ENCODE data around the gene GTF2A1.

GRCh38 chr14:81166121-81166520 lies 54.6 kb downstream of the GTF2A1 start:
- TF ChIP-seq POLR2A (IDR thresholded peaks at IDR 0.05): no peak
- TF ChIP-seq, protein P1, sequence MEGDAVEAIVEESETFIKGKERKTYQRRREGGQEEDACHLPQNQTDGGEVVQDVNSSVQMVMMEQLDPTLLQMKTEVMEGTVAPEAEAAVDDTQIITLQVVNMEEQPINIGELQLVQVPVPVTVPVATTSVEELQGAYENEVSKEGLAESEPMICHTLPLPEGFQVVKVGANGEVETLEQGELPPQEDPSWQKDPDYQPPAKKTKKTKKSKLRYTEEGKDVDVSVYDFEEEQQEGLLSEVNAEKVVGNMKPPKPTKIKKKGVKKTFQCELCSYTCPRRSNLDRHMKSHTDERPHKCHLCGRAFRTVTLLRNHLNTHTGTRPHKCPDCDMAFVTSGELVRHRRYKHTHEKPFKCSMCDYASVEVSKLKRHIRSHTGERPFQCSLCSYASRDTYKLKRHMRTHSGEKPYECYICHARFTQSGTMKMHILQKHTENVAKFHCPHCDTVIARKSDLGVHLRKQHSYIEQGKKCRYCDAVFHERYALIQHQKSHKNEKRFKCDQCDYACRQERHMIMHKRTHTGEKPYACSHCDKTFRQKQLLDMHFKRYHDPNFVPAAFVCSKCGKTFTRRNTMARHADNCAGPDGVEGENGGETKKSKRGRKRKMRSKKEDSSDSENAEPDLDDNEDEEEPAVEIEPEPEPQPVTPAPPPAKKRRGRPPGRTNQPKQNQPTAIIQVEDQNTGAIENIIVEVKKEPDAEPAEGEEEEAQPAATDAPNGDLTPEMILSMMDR (IDR thresholded peaks at IDR 0.05): no peak
